ENCODE measurements around the gene CIAPIN1. TPM values are rescaled to one million over a fixed set of nuclear protein-coding genes. Genes with fewer than 3 reads are reported as not detected.

CIAPIN1 gene
- total and polyA plus RNA-seq, 2 of the 4 experiments (the other 2 are of a cell fraction) = 41.6 to 47.7 TPM

DNA sequence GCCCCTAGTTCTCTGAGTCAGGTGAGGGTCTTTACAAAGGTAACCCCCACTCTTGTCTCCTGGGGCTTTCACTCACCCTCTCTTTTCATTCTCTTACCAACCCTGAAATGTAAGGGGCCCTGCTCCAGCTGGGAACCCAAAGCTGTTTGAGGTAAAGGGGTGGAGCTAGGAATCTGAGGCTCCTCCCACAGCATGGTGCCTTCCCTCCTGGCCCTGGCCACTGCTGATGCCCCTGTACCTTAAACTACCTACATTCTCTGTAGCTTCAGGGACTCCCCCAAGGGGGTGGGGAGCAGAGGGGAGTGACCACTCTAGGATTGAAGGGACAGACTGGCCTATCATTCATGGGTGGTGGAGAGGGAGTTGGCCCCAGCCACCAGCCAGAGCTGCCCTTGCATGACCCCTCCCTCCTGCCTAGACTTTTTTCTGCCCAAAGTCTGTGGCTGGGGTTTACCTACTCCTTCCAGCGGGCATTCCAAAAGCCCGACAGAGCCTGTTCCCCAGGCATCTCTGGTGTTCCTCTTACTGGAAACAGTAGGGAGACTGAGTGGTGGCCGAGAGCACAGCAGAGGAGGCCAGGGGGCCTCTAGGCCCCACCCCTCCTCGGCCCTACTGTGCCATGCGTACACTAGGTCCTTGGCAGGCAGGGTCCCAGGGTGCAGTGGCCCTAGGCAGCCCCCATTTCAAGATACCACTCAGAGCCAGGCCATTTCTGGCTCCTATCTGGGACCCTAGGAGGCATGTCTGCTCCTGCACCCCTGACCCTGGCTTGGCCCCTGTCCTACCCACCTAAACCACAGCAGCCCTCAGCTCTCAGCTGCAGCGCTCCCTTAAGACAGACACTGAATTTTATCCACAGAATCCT, 29.6 kb upstream of the CIAPIN1 start:
- no peaks in the 10 kb centered on the region for H3K9me3 ChIP-seq (ENCODE audit: control insufficient read depth, insufficient read depth, low read length)
- 90% methylated on average over 2 of the region's 6 CpGs; no CpG with 5 or more reads in 1 of the 2 experiments for WGBS, 2 experiments (ENCODE audit: extremely low coverage in 2 of 2, insufficient read length in 1 of 2)
- H2AFZ ChIP-seq (replicated peaks; ENCODE audit: low read length, poor library complexity) = no peak overlapping the region
- BruUV-seq (replicated peaks) = no TSS peak
- TF ChIP-seq NFE2L2 (IDR thresholded peaks at IDR 0.05; ENCODE audit: low read depth, low read length) (no peak), RAD21 (IDR thresholded peaks at IDR 0.05; ENCODE audit: low read length) (no peak), BHLHE40 (IDR thresholded peaks at IDR 0.05; ENCODE audit: low read depth, low read length) (no peak), USF2 (IDR thresholded peaks at IDR 0.05; ENCODE audit: low read depth, low read length) (no peak), RFX5 (IDR thresholded peaks at IDR 0.05; ENCODE audit: low read depth, low read length) (no peak), RCOR1 (IDR thresholded peaks at IDR 0.05; ENCODE audit: insufficient replicate concordance, low read length) (no peak), CEBPB (IDR thresholded peaks at IDR 0.05; ENCODE audit: low read depth, low read length) (no peak), MAZ (IDR thresholded peaks at IDR 0.05; ENCODE audit: borderline replicate concordance, low read depth, low read length) (no peak), POLR2A (IDR thresholded peaks at IDR 0.05; ENCODE audit: low read depth, low read length) (no peak)
- TF ChIP-seq, protein P1, sequence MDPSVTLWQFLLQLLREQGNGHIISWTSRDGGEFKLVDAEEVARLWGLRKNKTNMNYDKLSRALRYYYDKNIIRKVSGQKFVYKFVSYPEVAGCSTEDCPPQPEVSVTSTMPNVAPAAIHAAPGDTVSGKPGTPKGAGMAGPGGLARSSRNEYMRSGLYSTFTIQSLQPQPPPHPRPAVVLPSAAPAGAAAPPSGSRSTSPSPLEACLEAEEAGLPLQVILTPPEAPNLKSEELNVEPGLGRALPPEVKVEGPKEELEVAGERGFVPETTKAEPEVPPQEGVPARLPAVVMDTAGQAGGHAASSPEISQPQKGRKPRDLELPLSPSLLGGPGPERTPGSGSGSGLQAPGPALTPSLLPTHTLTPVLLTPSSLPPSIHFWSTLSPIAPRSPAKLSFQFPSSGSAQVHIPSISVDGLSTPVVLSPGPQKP (IDR thresholded peaks at IDR 0.05; ENCODE audit: borderline replicate concordance, low read depth, low read length) = no peak
- intact Hi-C loops (cut with micrococcal nuclease) (no loop called here), in situ Hi-C loops (cut with MboI; ENCODE audit: low sequenced_read_pairs) (no loop called here), dilution Hi-C loops (cut with HindIII; ENCODE audit: low sequenced_read_pairs, unreplicated experiment) (no loop called here)
- H3K4me2 ChIP-seq (ENCODE audit: low read depth, low read length) = no peak overlapping the region
- H3K9ac ChIP-seq (ENCODE audit: low read depth, low read length) = no peak overlapping the region
- no peak overlapping the region for H3K14ac ChIP-seq (replicated peaks; ENCODE audit: low read depth, low read length)
- H2AK9ac ChIP-seq (replicated peaks; ENCODE audit: low read depth, low read length, poor library complexity) = no peak overlapping the region
- H2BK5ac ChIP-seq (ENCODE audit: low read depth, low read length, poor library complexity, severe bottlenecking) = no peak overlapping the region
- H2BK15ac ChIP-seq (ENCODE audit: low read depth, low read length) = no peak overlapping the region
- ATAC-seq (ENCODE audit: low read depth) = no peak
- no peak overlapping the region for H3K18ac ChIP-seq (ENCODE audit: low read depth, low read length)
- H3K27ac ChIP-seq (ENCODE audit: insufficient read depth, low read length) = no peak overlapping the region
- H2AK5ac ChIP-seq (ENCODE audit: low read depth, low read length) = no peak overlapping the region
- ChIA-PET CTCF (no interaction called here), POLR2A (ENCODE audit: unreplicated experiment) (no interaction called here)
- no peak overlapping the region for H2BK120ac ChIP-seq (ENCODE audit: low read depth, low read length)
- DNase-seq = no peak
- H4K20me1 ChIP-seq (ENCODE audit: insufficient read depth, low read length) = 0 out of 2 replicates have a peak, but pooled peaks cover 4% of the 10 kb centered on the region
- H3K79me1 ChIP-seq (ENCODE audit: low read depth in 1 of 2, low read length in 2 of 2) = peaks cover 9 to 22% of the 10 kb centered on the region in 2 experiments
- H3K23ac ChIP-seq (ENCODE audit: low read depth, low read length) = no peak overlapping the region
- no peak overlapping the region for H4K5ac ChIP-seq (ENCODE audit: low read depth, low read length)
- H4K91ac ChIP-seq (ENCODE audit: insufficient read depth, low read depth, low read length) = no peak overlapping the region
- H3K36me3 ChIP-seq (ENCODE audit: control insufficient read depth, insufficient read depth, low read length) = peaks cover 18% of the 10 kb centered on the region
- no peaks in the 10 kb centered on the region for H3K9me1 ChIP-seq (ENCODE audit: insufficient read depth, low read length)
- peaks cover 12% of the 10 kb centered on the region for H3K4me1 ChIP-seq (ENCODE audit: control insufficient read depth, insufficient read depth, low read length)
- H3K56ac ChIP-seq (ENCODE audit: extremely low read depth, insufficient read depth, low read length) = no peak overlapping the region
- H2BK20ac ChIP-seq (ENCODE audit: low read depth, low read length) = no peak overlapping the region
- no peak overlapping the region for H3K4me3 ChIP-seq (ENCODE audit: insufficient read depth, low read depth, low read length)
- no peak overlapping the region for H3K4ac ChIP-seq (ENCODE audit: low read depth, low read length)
- H3K27me3 ChIP-seq (ENCODE audit: control insufficient read depth, insufficient read depth, low read length) = no peaks in the 10 kb centered on the region
- H4K8ac ChIP-seq (ENCODE audit: low read depth in 2 of 2, low read length in 2 of 2) = no peak overlapping the region
